NCI-H510A (cell line): Measurements from ENCODE around the gene MAN1B1.
"Not testable (repeated sequence)": the region's sequence is repeated elsewhere in the genome, so short reads cannot be mapped to it uniquely, and the experiment has no call there.

Experiments
- DNase-seq: peaks from one replicate; lab custom pipeline; 2025; lab: John Stamatoyannopoulos, UW

The MAN1B1 gene

DNA sequence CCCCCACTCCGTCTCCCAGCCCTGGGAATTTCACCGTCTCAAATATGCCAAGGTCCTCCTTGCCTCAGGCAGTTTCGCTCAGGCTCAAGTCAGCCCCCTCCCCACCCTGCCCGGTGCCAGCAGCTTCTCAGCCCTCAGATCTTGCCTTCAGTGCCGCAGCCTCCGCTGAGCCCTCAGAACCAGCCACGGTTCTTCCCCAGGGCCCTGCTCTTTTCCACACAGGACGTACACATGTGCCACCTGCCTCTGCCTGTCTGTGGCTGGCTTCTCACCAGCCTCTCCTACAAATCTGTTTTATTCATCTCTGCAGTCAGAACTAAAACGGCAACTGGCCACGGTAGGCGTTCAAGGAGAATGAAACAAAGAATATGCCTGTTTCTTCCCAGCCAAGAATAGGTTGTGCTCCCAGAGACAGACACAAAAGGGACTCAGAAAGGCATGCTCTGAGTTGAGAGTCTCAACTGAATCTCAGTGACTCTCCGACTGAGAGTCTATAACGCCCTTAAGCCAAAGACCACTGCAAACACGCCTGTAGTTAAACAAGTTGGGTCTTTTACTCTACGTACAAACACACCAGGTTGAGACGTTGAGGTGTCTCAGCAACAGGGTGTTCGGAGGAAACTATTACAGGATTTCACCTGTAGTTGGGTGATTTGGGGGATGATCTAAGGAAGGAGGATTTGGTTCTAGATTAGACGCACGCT is 41.5 kb downstream of the MAN1B1 start:
- no peak for DNase-seq

DNA sequence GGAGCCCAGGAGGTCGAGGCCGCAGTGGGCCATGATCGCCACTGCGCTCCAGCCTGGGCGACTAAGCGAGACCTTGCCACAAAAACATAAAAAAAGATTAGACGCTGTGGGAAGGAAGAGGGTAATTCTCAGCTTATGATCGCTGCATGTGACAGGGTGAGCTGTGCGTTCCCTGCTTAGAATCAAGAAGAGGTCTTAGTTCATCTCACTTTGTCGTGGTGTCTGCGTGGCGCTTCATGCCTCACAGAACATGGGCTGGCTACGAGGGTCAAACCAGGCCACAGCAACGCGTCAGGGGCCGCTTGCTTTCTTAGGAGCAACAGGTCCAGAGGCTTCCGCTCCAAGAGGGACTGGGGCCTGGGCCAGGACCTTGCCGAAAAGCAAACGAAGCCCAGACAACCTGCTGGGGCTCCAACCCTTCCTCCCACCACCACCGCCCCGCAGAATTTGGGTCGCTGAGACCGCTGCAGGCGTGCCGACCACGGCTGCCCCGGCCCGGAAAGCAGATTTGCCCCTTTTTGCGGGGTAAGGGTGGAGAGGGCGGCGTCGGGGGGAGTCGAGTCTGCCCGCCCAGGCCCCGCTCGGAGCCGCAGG is 42.2 kb downstream of the MAN1B1 start:
- DNase-seq = no peak

DNA sequence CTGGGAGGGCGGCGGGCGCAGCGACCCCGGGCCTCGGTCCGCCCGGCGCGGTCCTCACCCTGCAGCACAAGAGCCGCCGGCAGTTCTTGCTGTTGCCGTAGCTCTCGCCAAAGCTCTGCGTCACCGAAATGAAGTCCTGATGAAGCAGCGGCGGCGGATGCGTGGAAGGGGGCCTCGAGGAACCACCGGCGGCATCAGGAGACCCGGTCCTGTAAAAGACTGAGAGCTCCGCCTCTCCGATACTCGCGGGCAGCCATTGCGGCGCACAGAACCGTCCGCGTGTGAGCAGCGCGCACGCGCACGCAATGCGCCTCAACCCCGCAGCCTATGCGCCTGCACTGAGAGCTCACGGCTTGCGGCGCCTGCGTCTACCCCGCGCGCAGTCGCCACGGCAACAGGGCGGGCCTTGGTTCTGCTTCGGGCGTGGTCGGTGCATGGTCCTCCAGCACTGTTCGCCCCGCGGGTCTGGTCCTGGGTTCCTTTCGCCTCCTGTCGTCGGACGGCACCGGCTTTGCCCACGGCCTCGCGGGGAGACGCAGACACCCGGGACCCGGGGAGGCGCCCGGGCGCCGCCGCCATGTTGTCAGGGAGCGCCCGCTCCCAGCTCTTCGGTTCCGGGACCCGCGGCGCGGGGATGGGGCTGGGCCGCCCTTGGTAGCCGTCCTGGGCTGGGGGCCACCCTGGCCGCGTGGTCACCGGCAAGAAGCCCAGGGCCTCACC is 42.8 kb downstream of the MAN1B1 start:
- peak; percentile 89 for DNase-seq

DNA sequence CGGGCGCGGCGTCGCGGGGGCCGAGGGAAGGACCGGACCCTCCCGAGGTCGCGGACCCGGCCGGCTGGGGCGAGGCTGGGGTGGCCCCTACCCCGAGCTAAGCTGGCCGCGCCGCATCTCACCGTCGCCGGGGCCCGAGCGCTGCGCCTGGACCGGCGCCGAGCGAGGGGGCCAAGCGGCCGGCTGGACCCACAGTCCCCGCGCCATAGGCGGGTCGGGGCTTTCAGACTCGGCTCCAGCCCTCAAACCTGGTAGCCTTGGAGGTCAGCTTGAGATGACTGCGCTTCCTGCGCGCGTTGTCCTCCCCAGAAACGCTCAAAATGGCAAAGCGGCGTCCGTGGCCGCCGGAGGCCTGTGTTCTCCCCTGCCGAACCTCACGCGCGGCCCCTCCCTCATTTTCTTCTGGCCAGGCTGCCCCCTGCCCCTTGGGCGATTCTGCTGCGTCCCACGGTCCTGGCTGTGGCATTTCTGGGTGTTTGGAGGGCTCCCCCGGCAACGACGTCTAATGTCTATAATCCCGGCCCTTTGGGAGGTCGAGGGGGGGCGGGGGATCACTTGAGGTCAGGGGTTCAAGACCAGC is 43.5 kb downstream of the MAN1B1 start:
- no peak for DNase-seq

DNA sequence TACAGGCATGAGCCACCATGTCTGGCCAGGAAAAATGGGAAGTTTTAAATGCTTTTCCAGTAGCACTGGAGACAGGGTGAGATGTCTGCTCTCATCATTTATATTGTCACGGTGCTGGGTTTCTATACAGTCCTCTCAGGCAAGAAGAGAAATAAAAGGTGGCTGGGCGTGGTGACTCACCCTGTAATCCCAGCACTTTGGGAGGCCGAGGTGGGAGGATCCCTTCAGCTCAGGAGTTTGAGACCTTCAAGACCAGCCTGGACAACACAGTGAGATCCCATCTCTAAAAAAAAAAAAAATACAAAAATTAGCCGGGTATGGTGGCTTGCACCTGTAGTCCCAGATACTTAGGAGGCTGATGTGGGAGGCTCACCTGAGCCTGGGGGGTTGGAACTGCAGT is 47.4 kb downstream of the MAN1B1 start:
- no peak for DNase-seq

DNA sequence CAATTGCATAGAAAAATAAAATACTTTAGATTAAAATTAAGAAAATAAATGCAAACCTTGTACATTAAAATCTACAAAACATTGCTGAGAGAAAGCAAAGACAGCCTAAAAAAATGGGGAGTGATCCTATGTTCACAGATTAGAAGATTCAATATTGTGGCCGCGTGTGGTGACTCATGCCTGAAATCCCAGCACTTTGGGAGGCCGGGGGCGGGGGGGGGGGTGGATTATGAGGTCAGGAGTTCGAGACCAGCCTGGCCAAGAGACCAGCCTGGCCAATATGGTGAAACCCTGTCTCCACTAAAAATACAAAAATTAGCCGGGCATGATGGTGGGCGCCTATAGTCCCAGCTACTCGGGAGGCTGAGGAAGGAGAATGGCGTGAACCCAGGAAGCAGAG is 48.4 kb downstream of the MAN1B1 start:
- DNase-seq = not testable (repeated sequence)

DNA sequence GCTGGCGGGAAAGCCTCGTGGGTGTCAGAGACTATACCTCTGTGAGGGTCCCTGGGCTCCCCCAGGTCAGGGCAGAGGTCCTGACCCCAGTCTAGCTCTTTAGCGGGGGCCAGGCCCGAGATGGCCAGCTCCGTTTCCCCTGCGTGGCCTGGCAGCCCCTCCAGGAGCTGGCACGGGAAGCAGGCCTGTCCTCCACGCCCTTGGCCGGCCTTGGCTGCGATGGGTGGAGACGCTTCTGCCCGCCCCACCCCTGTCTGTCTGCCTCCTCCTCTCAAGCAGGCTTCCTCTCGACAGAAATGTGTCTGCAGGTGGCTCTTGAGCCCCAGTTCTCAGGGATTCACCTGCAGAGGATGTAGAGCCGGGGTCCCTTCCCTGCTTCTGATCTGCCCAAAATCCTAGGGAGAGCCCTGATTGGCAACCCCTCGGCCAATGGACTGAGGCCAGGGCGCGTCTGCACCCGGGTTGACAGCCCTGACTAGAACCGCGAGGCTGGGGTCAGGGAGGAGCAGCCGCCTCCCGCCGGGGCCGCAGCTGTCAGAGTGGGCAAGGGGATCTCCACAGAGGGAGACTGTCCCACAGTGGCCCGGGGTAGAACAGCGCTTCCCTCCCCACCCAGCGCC is 49.6 kb downstream of the MAN1B1 start:
- DNase-seq = no peak

DNA sequence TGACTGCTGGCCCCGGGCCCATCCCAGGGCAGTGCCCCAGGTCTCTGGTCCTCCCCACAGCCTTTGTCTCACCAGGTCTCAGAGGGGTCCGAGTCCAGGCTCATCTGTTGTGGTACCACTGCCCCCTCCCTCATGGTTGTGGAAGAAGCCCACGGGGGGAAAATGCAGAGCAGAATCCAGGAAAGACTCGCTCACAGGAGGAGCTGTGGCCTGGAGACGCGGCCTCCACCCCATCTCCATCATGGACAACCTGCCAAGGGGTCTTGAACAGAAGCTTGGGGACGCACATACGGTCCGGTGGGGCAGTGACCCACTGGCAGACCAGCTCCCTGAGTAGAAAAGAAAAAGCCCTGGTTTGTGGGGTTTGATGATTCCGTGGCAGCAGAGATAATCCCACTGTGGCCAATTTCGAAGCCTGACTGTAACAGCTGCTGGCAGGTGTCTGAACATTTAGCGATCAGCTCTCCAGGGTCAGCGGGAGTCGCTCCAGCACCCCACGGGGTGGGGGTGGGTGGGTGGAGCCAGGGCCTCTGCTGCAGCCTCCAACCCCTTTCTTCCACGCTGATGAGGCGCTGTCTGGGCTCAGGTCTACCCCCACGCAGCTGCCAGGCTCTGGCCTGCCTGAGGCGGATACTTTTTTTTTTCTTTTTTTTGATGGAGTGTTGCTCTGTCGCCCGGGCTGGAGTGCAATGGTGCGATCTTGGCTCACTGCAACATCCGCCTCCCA is 50.3 kb downstream of the MAN1B1 start:
- no peak for DNase-seq

DNA sequence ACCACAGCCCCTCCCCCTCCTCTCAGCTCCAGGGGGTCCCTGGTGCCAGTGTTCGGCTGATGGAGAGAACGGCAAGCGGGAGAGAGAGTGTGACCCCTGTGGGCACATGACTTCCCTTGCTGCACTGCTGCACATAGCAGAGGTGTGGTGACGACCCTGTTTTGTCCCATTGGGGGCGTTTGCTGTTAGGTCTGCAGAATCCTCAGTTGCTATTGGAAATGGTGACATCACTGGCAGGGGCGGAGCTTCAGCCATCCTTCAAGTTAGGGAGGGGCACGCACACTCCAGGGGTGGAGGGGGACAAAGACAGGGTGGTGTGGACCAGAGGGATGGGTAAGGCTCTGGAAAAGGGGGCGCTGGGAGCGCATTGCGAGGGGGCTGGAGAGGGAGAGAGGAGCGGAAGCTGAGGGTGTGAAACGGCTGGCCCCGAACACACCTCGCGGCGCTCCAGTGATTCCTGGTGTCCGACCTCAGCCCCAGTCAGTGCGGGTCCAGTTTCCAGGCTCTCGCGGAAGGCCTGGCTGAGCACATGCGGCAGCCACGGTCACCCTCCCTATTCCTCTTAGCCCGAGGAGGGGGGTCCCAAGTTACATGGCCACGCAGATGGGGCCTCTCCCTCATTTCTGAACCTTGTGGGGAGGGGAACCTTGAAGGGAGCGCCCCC is 51.4 kb downstream of the MAN1B1 start:
- no peak for DNase-seq

DNA sequence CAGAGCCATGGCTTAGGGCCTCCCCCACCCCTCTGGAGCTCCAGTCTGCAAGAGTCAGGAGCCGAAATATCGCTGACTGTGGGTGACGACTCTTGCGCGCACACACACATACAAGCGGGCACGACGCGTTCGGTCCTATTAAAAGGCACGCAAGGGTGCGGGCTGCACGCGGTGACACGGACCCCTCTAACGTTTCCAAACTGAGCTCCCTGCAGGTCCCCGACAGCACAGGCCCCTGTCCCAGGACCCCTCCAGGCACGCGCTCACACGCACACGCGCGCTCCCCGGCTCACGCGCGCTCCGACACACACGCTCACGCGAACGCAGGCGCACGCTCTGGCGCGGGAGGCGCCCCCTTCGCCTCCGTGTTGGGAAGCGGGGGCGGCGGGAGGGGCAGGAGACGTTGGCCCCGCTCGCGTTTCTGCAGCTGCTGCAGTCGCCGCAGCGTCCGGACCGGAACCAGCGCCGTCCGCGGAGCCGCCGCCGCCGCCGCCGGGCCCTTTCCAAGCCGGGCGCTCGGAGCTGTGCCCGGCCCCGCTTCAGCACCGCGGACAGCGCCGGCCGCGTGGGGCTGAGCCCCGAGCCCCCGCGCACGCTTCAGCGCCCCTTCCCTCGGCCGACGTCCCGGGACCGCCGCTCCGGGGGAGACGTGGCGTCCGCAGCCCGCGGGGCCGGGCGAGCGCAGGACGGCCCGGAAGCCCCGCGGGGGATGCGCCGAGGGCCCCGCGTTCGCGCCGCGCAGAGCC is 52.1 kb downstream of the MAN1B1 start, which contains the start of gene GRIN1:
TSS of gene GRIN1 (plus strand) at position 433 of the 746 bp plus-strand sequence. CDS start 333 bp downstream, outside the sequence.
- no peak for DNase-seq

DNA sequence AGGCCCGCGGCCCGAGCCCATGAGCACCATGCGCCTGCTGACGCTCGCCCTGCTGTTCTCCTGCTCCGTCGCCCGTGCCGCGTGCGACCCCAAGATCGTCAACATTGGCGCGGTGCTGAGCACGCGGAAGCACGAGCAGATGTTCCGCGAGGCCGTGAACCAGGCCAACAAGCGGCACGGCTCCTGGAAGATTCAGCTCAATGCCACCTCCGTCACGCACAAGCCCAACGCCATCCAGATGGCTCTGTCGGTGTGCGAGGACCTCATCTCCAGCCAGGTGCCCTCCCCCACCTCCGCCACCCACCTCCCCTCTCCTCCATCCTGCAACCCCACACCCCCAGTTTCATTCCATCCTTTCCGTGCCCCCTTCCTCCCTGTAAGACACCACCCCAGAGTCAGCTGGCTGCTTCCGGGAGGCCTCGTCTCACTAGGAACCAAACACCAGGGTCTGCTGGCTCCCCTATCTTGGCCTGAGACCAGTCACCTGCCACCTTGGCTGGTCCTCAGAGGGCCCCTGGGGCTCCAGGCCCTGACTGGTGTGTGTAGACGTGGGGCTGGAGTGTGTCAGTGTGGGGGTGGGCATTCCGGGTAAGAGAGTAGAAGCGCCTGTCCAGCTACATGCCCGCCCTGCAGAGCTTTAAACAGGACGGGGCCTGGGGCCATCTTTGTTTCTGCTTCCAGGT is 52.8 kb downstream of the MAN1B1 start:
- DNase-seq = no peak

DNA sequence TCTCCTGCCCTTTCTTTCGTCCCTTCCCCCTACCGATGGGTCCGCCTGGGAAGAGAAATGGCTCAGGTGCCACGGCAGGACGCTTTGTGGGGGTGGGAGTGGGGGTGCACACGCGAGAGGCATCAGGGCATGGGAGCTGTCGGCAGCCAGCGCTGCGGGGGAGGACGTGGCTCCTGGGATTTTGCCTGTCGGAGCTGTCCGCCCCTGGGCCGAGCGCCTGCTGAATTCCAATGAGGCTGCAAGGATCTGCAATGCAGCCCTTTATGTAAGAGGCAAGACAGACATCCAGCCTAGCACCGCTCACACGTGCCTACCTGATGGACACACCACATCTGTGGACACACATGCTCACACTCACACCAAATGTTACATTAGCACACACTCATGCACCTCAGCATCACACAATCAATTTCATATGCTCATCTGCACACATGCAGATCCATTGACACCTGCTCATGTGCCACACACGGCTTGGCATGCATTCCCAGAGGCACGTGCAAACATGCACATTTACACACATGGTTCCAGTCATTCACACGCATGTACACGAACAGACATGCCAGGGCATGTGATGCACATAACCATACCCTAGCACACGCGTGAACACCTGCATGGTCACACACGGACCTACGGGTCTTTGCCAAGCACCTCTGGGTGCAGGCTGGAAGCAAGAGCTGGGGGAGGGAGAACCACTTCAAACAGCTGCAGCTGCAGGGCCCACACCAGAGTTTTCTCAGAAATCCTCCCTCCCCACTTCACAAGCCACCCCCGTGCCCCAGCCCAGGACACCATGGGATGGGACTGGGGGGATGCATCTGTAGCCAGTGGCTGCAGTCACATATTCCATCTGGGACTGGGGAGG is 53.6 kb downstream of the MAN1B1 start:
- DNase-seq = no peak

DNA sequence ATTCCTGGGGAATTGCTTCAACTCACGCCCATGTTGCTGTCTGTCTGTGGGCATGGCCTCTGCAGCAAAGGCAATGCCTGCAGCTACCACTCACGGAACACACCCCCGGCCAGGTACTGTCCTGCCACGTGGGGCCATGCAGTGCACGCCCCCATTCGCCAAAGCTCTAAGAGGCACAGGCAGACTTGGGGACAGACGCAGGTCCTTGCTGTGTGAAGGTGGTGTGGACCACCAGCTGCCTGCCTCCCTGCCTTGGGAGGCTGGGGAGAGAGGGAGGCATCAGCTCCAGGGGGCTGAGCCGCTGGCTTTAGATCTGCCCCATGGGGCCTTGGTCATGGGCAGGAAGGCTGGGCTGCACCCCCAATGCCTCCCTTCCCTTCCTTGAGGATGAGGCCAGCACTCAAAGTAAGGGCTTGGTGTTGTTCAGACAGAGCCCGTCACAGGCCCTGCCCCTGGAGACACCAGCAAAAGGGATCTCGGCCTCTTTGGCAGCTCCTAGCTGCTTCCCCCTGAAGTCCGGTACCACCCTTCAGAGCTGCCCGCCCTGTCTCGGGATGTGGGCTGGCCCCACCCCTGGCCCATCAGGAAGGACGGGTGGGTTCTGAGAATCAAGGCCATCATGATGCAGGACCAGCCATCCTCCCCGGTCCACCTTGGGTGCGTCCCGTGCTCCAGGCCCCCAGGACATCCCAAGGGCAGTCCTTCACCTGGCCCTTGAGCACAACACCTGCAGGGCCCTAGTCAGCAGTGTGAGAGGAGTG is 54.4 kb downstream of the MAN1B1 start:
- no peak for DNase-seq

DNA sequence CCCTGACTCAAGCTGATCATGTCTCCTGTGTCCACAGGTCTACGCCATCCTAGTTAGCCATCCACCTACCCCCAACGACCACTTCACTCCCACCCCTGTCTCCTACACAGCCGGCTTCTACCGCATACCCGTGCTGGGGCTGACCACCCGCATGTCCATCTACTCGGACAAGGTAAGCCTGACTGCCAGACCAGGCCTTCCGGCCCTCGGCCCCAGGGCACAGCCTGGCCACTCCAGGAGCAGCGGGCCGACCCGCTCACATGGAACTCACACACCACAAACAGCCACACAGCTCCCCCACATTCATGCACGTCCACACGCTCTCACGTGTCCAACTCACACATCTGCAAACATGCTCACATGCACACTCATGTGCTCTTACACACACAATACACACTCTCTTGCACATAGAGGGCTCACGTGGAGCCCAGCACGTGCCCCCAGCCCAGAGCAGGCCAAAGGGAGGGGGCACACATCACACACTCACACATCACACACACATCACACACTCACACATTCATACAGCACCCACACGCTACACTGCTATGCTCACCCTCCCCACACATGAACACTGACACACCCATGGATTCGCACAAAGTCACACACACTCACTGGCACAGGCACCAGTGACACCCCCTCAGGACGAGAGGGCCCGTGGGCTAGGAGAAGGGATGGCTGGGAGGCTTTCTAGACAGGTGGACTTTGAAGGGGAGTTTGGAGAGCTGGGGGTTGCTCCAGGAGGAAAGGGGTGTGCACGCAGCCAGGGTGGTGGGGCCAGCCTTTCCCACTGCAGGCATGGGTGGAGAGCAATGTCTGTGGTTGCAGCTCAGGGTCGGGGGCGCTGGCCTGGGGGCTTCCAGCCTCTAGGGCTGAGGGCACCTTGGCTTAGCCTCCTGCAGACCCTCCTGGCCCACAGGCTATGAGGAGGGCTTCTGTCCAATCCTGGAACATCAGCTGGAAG is 55.5 kb downstream of the MAN1B1 start:
- no peak for DNase-seq

DNA sequence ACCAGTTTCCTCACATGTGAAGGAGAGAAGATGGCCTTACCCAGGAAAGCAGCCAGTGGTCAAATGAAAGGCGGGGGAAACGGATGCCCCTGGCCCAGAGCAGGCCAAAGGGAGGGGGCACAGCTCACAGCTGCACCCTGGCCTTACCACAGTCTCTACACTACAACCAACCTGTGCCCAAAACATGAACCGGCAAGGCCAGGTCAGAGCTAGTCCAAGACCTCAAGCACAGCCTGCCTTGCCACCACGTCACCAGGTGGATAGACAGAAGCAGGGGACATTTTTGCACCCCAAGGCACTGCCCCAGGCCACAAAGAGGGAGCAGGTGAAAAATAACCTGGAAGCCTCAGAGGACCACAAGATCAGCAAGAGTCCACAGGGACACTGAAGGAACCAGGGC is 56.7 kb downstream of the MAN1B1 start:
- DNase-seq = no peak

DNA sequence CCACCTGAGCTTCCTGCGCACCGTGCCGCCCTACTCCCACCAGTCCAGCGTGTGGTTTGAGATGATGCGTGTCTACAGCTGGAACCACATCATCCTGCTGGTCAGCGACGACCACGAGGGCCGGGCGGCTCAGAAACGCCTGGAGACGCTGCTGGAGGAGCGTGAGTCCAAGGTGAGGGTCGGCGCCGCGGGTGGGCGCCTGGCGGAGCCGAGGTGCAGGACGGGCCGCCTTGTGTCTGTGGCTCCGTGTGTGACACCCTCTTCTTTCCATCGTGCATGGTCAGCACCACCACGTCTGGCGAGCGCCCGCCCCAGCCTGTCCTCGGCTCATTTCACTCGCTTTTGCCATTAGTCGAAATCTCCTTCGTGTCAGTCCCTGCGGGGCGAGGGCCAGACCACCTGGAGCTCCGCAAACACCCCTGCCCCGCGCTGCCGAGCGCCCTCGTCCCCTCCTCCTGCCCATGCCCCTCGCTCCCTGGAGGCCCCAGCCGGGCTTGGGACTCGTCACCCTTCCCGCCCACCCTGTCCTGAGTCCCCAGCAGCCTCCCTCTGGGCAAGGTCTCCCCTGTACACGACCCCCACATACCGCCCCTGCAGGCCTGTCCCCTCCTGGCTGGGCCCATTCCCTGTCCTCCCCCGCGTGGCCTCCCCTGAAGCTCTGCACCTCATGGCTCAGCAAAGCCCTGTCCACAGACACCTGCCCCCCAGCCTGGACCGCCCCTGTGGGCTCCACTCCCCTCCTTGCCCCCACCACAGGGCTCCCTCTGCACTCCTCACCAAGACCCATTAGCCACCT is 59.1 kb downstream of the MAN1B1 start:
- DNase-seq = no peak
